ENCODE measurements around the gene KLHL25.

The KLHL25 gene

DNA sequence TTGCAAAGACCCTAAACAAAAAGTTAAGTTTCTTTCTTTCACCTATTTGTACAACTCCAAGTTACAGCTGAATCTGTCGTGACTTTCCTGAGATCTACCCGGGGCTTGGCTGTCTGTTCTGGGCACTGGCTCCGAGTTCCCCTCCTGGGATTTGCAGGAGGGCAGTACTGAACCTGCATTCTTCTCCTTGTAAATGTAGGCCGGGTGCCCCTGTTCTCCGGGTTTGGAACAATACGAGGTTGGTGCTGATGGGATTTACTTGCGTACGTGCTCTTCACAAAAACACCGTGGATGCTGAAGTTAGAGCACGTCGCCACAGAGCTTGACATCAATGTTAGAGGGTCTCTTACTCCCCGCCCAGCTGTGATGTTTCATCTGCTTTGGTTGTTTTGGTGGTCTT lies 48.1 kb downstream of the KLHL25 start:
- DNase-seq = no peak

DNA sequence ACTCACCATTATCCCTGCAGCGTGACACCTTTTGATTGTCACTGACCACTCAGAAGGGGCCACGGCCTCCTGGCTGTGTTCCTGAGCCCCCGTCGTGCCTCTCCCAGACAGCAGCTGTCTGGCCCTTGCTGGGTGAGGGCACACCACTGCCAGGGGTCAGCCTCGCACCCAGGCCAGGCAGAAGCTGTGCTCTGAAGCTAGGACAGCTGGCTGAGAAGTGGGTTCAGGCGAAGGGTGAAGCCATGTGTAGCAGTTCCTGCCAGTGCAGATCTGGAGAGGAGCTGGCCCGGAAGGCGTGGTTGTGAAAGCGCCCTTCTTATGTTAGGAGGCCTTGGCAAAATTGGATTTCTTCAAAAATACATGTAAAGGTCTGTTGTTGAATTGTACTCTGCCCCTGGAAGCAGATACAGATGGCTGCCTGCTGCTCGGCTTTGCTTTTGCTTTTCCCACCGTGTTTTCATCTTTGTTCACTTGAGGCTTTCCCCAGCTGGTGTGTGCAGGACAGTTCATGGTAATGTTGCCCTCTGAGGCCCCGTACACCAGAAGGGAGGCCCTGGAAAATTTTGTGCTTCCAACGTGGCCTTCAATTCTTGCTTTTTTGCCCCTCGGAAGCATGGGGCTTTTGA lies 49.1 kb downstream of the KLHL25 start:
- DNase-seq = no peak

DNA sequence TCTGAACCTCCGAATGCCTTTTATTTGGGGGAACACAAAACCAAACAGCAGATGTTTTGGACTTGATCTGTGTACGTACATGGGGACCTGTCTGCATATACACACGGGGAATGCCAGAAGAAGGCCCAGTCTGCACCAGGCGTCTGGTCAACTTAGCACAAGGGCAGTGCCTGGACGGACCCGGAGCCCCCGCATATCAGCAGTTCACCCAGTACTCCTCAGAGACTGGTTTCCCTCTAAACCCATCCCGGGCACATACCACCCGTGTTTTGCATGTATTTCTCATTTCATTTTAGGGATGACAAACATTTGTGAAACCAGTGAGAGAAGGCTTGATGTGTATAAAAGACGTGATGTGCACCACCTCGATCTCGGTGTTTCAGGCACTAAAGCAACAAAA lies 49.7 kb downstream of the KLHL25 start:
- no peak for DNase-seq

- DNase-seq = no peak
Measured at GRCh38 chr15:85744579-85744978, 50.1 kb downstream of the KLHL25 start.

DNA sequence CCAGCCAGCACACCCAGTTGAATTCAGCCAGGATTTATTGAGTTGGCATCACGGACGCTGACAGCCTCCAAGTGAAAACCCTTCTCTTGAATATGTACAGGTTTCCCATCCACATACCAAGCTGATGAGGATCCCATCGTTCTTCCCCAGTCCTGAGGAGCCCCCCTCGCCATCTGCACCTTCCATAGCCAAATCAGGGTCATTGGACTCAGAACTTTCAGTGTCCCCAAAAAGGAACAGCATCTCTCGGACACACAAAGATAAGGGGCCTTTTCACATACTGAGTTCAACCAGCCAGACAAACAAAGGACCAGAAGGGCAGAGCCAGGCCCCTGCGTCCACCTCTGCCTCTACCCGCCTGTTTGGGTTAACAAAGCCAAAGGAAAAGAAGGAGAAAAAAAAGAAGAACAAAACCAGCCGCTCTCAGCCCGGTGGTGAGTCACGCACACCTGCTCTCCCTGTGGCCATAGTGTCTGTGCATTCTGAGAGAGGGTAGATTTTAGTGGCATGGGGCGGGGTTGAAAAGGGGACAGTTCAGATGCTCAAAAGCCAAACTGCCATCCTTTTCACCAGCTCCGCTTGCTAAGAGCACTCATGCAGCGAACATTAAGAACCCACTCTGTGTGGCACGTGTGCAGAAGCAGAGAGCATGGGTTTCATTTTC lies 51.2 kb downstream of the KLHL25 start:
- DNase-seq = no peak

DNA sequence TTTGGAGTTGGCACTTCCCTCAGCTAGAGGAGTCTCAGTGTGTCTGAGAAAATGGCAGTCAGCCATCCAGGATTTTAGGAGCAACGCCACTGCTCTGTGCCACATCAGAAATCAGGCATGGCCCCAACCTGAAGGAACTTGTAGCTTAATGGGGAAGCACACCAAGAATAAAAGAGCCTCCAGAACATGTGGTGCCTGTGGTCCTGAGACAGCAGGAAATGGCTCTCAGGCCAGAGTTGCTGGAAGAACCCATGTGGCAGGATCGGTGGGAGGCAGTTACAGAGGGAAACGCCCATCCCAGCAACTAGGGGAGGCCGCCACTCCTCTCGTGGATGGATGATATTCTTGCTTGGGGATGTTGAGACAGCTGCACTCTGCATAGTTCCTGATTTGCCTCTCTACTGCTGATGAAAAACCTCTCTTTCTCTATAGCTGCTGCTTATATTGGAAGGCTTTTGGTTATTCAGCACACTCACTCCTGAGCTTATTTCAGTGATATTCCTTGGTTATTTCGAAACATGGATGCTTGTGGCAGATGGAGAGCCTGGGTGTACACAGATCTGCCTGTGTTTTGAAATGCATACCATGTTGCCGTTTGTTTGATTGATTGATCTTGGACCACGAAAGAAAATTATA lies 52.4 kb downstream of the KLHL25 start:
- no peak for DNase-seq

DNA sequence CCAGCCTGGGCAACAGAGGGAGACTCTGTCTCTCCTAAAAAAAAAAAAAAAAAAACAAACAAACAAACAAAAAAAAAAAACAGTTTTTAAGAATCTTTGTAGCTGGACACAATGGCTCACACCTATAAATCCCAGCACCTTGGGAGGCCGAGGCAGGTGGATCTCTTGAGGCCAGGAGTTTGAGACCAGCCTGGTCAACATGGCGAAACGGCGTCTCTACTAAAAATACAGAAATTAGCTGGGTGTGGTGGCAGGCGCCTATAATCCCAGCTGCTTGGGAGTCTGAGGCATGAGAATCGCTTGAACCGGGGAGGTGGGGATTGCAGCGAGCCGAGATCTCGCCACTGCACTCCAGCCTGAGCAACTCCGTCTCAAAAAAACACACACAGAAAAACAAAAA lies 53.1 kb downstream of the KLHL25 start:
- DNase-seq = no peak

DNA sequence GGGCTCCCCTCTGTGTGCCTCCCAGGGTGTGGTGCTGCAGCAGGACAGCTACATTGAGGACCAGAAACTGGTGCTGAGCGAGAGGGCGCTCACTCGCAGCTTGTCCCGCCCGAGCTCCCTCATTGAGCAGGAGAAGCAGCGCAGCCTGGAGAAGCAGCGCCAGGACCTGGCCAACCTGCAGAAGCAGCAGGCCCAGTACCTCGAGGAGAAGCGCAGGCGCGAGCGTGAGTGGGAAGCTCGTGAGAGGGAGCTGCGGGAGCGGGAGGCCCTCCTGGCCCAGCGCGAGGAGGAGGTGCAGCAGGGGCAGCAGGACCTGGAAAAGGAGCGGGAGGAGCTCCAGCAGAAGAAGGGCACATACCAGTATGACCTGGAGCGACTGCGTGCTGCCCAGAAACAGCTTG lies 53.7 kb downstream of the KLHL25 start:
- no peak for DNase-seq

GRCh38 chr15:85737061-85737460 lies 57.7 kb downstream of the KLHL25 start:
- DNase-seq = no peak

GRCh38 chr15:85733416-85733815 lies 61.3 kb downstream of the KLHL25 start:
- no peak for DNase-seq

DNA sequence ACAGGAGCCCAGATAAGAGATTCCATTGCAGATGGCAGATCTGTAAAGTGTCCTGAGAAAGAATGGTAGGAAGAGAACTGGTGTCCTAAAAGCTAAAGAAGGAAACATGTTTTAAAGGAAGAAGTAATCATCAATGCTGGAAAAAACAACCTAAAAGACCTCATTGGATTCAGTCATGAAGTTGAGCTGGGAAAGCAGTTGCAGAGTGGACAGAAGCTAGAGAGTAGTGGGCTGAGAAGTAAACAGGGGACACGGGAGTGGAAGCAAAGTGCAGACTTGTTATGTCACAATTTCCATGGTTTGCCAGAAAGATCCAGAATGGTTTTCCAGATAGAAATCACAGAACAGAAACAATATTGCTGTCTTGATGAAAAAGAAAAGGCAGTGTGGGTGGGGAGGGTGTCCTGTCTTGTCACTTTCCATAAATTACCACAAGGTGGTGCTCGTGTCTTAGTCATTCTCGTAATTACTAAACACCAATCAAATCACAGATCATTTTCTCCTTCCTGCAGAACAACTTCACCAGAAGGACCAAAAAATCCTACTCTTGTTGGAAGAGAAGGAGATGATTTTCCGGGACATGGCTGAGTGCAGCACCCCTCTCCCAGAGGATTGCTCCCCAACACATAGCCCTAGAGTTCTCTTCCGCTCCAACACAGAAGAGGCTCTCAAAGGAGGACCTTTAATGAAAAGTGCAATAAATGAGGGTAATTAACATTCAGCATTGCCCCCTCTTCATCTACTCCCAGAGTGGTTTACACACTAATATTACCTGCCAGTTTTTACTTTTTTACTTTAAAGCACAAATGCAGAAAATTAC lies 64.5 kb downstream of the KLHL25 start:
- DNase-seq = peak; percentile 72

DNA sequence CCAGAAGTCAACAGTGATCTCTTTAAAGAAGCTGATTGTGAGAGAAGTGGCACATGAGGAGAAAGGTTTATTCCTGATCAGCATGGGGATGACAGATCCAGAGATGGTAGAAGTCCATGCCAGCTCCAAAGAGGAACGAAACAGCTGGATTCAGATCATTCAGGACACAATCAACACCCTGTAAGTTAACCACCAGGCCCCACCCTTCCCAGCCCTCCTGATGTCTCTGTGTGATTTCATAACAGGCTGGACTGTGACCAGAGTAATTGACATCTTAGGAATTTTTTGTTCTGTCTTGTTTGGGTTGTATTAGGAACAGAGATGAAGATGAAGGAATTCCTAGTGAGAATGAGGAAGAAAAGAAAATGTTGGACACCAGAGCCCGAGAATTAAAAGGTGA lies 67.7 kb downstream of the KLHL25 start:
- DNase-seq = no peak

DNA sequence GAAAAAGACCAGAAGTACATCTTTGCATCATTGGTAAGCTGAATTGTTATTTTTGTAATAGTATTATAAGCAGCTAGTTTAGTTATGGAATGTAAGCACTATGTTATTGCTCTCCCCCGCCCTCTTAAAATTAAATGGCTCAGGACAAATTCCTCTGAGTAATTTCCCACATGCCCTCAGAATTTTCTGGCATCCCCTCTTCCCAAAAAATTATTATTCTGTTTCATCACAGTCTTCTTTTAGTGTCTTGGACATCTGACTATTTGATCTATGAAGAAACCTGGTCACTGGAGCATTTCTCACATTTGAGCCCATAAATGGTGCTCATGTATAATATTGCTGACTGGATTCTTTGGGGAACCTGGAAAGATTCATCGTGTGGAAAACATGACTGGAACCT lies 68.3 kb downstream of the KLHL25 start:
- no peak for DNase-seq

GRCh38 chr15:85725564-85725963 lies 69.2 kb downstream of the KLHL25 start:
- no peak for DNase-seq

DNA sequence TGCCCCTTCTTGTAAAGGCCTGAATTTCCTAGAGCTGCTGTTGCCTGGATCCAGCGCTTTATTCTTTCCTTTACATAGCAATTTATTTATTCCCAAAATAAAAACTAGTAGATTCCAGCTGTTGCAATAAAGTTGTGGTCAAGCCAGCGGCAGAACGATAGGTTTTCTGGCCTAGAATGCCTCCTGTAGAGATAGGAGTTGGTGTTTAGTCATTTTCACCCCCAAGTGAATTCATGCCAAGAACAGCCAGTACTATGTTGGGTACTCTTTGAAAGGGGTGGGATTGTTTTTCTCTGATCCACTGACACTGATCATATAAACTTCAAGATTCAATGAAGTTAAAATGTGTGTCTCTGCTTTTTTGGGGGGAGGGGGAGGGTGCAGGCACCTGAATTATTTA lies 69.7 kb downstream of the KLHL25 start:
- no peak for DNase-seq

- DNase-seq = no peak
Measured at GRCh38 chr15:85723960-85724945, 70.5 kb downstream of the KLHL25 start.

DNA sequence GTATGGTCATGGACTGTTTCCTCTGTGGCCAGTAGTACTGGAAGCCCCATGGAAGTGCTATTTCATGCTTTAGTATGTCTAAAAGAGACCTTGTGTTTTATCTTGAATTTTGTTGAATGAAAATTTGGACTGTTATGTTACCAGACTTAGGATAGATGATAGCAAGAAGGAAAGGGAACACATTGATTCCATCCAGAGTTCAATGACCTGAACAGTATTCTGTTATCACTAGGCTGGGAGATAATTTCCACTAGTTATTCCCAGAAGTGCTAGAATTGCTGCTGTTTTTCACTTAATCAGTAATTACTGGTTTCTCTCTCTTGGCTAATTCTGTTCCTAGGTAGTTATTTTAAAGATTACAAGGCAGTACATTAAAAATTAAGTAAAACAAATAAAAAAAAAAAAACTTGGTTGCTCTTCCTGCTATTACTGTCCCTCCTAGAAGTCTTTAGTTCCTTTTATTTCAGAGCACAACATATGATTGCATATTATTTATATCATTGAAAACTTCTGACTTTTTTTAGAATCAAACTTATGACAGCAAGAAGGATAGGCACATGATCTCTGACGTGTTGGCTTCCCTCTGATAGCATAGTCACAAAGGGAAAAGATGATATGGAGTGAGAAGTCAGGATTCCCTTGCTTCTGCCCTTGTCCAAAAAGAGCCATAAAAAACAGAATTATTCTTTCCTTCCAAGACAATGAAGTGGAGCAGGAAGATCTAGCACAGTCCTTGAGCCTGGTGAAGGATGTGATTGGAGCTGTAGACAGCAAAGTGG lies 72.2 kb downstream of the KLHL25 start:
- no peak for DNase-seq

DNA sequence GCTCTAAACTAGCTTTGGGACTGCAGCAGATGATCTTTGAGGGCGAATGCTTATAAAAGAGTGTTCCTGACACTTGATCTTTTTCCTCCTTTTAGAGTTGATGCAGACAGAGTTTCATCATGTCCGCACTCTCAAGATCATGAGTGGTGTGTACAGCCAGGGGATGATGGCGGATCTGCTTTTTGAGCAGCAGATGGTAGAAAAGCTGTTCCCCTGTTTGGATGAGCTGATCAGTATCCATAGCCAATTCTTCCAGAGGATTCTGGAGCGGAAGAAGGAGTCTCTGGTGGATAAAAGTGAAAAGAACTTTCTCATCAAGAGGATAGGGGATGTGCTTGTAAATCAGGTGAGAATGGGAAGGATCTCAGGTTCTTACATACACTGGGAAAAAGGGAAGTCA lies 75.7 kb downstream of the KLHL25 start:
- DNase-seq = no peak

GRCh38 chr15:85718271-85718971 lies 76.3 kb downstream of the KLHL25 start:
- DNase-seq = no peak

DNA sequence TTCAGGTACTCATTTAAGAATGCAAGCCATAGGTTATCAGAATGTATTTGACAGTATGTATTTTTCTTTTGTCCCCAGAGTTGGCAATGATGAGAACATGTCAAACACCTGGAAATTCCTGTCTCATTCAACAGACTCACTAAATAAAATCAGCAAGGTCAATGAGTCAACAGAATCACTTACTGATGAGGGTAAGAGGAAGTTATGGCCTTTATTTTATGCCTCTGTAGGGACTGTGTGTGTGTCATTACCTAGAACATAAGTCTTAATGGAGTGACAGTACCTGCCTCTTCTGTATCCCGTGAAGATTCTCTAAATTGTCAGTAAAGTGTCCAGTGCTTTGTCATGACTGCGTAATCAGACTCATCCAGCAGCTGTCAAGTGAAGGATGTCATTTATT lies 77.5 kb downstream of the KLHL25 start:
- DNase-seq = no peak

GRCh38 chr15:85716261-85716660 lies 78.5 kb downstream of the KLHL25 start:
- DNase-seq = no peak

All from kidney glomerular epithelial cell (primary cell).